GM12865 (cell line): ENCODE measurements around the gene DUOX1.
"Not testable (repeated sequence)": the region's sequence is repeated elsewhere in the genome, so short reads cannot be mapped to it uniquely, and the experiment has no call there.

Source experiments
- DNase-seq: peaks from one replicate; pipeline ENCODE4 v3.0.0; 2010; ENCODE audit warnings: low read depth
- H3K4me3 ChIP-seq: 2 replicates; pipeline ENCODE4 v1.5.1; 2011; ENCODE audit warnings: mild to moderate bottlenecking, low read depth, low read length, control low read depth
- TF ChIP-seq, protein P1 (sequence below): IDR thresholded peaks from 2 replicates; pipeline ENCODE4 v1.5.1; 2011; ENCODE audit warnings: low read length, control low read depth, low read depth, inconsistent platforms; ENCODE audit not compliant: insufficient read depth; ENCODE audit errors: missing control alignments

Gene DUOX1

GRCh38 chr15:45095661-45096060 is 34.1 kb upstream of the DUOX1 start:
- TF ChIP-seq, protein P1, sequence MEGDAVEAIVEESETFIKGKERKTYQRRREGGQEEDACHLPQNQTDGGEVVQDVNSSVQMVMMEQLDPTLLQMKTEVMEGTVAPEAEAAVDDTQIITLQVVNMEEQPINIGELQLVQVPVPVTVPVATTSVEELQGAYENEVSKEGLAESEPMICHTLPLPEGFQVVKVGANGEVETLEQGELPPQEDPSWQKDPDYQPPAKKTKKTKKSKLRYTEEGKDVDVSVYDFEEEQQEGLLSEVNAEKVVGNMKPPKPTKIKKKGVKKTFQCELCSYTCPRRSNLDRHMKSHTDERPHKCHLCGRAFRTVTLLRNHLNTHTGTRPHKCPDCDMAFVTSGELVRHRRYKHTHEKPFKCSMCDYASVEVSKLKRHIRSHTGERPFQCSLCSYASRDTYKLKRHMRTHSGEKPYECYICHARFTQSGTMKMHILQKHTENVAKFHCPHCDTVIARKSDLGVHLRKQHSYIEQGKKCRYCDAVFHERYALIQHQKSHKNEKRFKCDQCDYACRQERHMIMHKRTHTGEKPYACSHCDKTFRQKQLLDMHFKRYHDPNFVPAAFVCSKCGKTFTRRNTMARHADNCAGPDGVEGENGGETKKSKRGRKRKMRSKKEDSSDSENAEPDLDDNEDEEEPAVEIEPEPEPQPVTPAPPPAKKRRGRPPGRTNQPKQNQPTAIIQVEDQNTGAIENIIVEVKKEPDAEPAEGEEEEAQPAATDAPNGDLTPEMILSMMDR = no peak
- no peak overlapping the region for H3K4me3 ChIP-seq
- DNase-seq = no peak

DNA sequence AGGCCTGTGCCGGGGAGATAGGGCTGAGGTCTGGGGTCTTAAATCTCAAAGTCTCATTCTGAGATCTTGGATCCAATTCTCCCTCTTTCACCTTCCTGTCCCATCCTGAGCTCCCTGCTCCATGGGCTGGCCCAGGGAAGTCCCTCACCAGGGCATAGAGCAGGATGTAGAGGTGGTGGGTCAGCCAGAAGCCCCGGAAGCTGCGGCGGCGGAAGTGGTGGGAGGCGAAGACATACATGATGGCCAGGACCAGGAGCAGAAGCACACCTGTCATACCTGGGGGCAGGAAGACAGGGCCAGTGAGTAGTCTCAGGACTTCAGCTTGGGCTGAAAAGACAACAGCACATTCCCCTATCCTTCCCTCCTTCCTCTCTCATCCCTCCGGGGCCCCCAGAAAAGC is 32.3 kb upstream of the DUOX1 start:
- DNase-seq = no peak
- H3K4me3 ChIP-seq = no peak overlapping the region
- TF ChIP-seq, protein P1 = no peak

GRCh38 chr15:45099549-45100165 is 30.1 kb upstream of the DUOX1 start:
- no peak for DNase-seq
- H3K4me3 ChIP-seq = no peak overlapping the region
- TF ChIP-seq, protein P1 = no peak

GRCh38 chr15:45100884-45101625 is 28.7 kb upstream of the DUOX1 start:
- no peak overlapping the region for H3K4me3 ChIP-seq
- TF ChIP-seq, protein P1 = no peak
- no peak for DNase-seq

DNA sequence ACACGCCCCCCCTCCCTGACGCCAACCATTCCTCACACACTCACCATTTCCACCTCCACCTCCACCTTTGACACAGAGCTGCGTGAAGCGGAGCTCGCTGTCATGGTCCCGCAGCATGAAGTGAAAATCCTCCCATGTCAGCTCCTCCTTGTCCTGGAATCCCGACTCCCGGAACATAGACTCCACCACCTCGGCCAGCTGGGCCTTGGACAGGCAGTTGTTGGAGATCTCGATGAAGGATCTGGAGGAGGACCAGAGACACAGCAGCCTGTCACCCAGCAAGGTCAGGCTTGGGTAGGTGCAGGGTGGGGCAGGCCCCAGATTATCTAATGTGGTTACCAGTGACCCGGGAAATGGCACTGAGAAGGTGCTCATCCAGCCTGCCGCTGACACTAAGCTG is 28.0 kb upstream of the DUOX1 start:
- DNase-seq = no peak
- TF ChIP-seq, protein P1 = no peak
- H3K4me3 ChIP-seq = no peak overlapping the region

GRCh38 chr15:45102226-45102625 is 27.6 kb upstream of the DUOX1 start:
- DNase-seq = no peak
- H3K4me3 ChIP-seq = no peak overlapping the region
- TF ChIP-seq, protein P1 = no peak

DNA sequence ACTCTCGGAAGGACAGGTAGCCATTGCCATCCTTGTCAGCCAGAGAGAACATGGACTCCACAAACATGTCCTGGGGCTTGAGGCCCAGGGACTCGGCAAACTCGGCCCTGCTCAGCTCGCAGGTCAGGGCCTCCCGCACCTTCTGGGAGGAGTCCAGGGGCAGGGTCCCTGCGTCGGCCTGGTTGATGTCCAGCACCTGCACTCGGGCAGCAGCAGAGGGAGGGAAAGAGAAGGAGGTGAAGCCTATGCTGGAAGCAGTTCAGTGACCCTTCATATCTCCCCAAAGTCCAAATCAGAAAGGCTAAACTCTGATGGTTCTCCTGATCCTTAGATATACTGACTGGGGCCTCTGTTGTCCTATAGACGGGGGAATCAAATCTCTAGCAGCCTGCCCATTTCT is 25.6 kb upstream of the DUOX1 start:
- H3K4me3 ChIP-seq, DNase-seq: not testable (repeated sequence)
